T-cell (primary cell): Measurements from ENCODE around the gene SCN5A. TPM values are rescaled to one million over a fixed set of nuclear protein-coding genes. Genes with fewer than 3 reads are reported as not detected.

ENCODE experiments used
- ATAC-seq, 4 experiments: fragments of 200-7000 bp in 3 of 4; fragments of 150-1000 bp in 1 of 4; cut with Tn5 transposase; replicated peaks in 1 of 4; 1 replicate in 3 of 4; 2 replicates in 1 of 4; pipeline ENCODE4 v1.10.0; 2021; ENCODE audit warnings: moderate library complexity in 3 of 4, mild to moderate bottlenecking in 2 of 4, moderate number of reproducible peaks in 1 of 4
- CTCF ChIA-PET, 2 donors: fragments of 300-600 bp; sonication (Branson Sonifier 250); formaldehyde crosslinking; loops; one replicate each; lab custom pipeline; 2022; ENCODE audit warnings: antibody characterized with exemption in 2 of 2; lab: Charles Lee
- POLR2A ChIA-PET, 2 donors: fragments of 300-600 bp; sonication (Branson Sonifier 250); formaldehyde crosslinking; loops; one replicate each; lab custom pipeline; 2022; ENCODE audit warnings: antibody characterized with exemption in 2 of 2; lab: Charles Lee
- DNase-seq, 35 experiments: peaks; one replicate each; pipeline versions ENCODE4 v3.0.0 to v3.0.0-alpha.2; 2013 to 2023
- H3K27ac ChIP-seq: one replicate; pipeline ENCODE4 v1.5.1; 2013; ENCODE audit warnings: low read length
- H3K27me3 ChIP-seq, 2 experiments: replicated peaks in 1 of 2; 1 replicate in 1 of 2; 2 replicates in 1 of 2; pipeline versions ENCODE4 v1.6.1 to v1.7.0; 2013; ENCODE audit warnings: low read length in 1 of 2, mixed read lengths in 1 of 2; ENCODE audit not compliant: control insufficient read depth in 2 of 2, insufficient read depth in 2 of 2; ENCODE audit errors: extremely low read depth in 1 of 2
- H3K36me3 ChIP-seq, 2 donors: 1 replicate in 1 of 2; 2 replicates in 1 of 2; pipeline versions ENCODE4 v1.6.1 to v1.7.0; 2013; ENCODE audit warnings: low read length in 1 of 2; ENCODE audit not compliant: control insufficient read depth in 2 of 2, insufficient read depth in 1 of 2; ENCODE audit errors: extremely low read depth in 1 of 2
- H3K4me1 ChIP-seq, 2 experiments: 1 replicate in 1 of 2; 2 replicates in 1 of 2; pipeline versions ENCODE4 v1.6.1 to v1.7.0; 2013; ENCODE audit warnings: low read length in 2 of 2, mixed read lengths in 1 of 2; ENCODE audit not compliant: insufficient read depth in 2 of 2, control insufficient read depth in 1 of 2; ENCODE audit errors: extremely low read depth in 1 of 2
- H3K4me3 ChIP-seq, 2 donors: 1 replicate in 1 of 2; 2 replicates in 1 of 2; pipeline versions ENCODE4 v1.5.1 to v1.7.0; 2013; ENCODE audit warnings: mild to moderate bottlenecking in 2 of 2, low read length in 1 of 2, moderate library complexity in 1 of 2; ENCODE audit not compliant: control insufficient read depth in 1 of 2; ENCODE audit errors: extremely low read depth in 1 of 2
- H3K9me3 ChIP-seq: 2 replicates; pipeline ENCODE4 v1.7.0; 2013
- H3K27ac Mint-ChIP-seq, 2 donors: one replicate each; pipeline ENCODE4 v1.8.0; 2020 to 2021; ENCODE audit warnings: mild to moderate bottlenecking in 2 of 2, mixed read lengths in 2 of 2
- H3K27me3 Mint-ChIP-seq, 2 donors: one replicate each; pipeline ENCODE4 v1.8.0; 2021 to 2022; ENCODE audit warnings: mixed read lengths in 2 of 2
- H3K36me3 Mint-ChIP-seq: one replicate; pipeline ENCODE4 v1.8.0; 2021; ENCODE audit warnings: mixed read lengths
- H3K4me1 Mint-ChIP-seq, 3 donors: one replicate each; pipeline ENCODE4 v1.8.0; 2020 to 2022; ENCODE audit warnings: mixed read lengths in 3 of 3, mild to moderate bottlenecking in 1 of 3
- H3K4me3 Mint-ChIP-seq, 3 donors: one replicate each; pipeline ENCODE4 v1.8.0; 2020 to 2022; ENCODE audit warnings: mild to moderate bottlenecking in 3 of 3, mixed read lengths in 3 of 3, moderate library complexity in 3 of 3
- H3K9me3 Mint-ChIP-seq, 3 donors: one replicate each; pipeline ENCODE4 v1.8.0; 2020 to 2022; ENCODE audit warnings: mixed read lengths in 3 of 3
- WGBS: methylation state at CpG from one replicate; pipeline ENCODE4 v1.1.5; 2013; ENCODE audit warnings: missing lambda C conversion rate; ENCODE audit not compliant: insufficient coverage; 5-methylcytosine and 5-hydroxymethylcytosine counted together
- total RNA-seq, 35 experiments: library from RNA in 6 of 35; stranded (reverse) in 6 of 35; fragments of 120-200 nt in 1 of 35; gene quantifications; one replicate each; pipeline versions ENCODE4 v1.2.1 to v1.2.4 and lab custom pipeline; 2013 to 2026

The SCN5A gene
- total RNA-seq, 5 donors from 2014 or later (not counting 1 experiment from before 2014, with no cell fraction given), result 0.12 to 0.47 (median 0.23) TPM; not detected in 2

- 83% methylated on average over 1 of the region's 4 CpGs for WGBS
Measured at GRCh38 chr3:38689346-38689745, 39.9 kb upstream of the SCN5A start.

DNA sequence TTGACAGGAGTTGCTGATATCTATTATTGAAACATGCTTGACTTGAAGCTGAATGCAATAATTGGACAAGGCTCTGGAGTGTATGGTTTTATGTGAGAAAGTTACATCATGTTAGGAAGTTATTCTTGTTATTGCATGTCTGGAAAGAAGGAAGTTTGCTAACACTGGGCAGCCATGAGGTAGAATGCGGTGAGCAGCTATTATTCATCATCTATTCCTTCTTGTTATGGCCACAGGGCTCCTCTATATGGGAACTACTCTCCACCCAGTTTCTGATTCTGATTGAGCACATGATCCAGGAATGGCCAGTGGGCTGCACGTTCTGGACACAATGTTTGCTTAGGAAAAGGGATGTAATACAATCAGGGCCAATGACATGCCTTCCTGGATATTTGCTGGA lies 37.8 kb upstream of the SCN5A start:
- ChIA-PET POLR2A (no interaction called here), CTCF (no interaction called here)
- H3K9me3 Mint-ChIP-seq, result no peaks in the 10 kb centered on the region
- Histone ChIP-seq H3K9me3 (no peaks in the 10 kb centered on the region), H3K36me3 (no peaks in the 10 kb centered on the region), H3K27ac (no peak overlapping the region), H3K4me1 (no peaks in the 10 kb centered on the region), H3K4me3 (no peak overlapping the region), H3K27me3 (no peaks in the 10 kb centered on the region)
- H3K36me3 Mint-ChIP-seq, result no peaks in the 10 kb centered on the region
- no peak overlapping the region for H3K27ac Mint-ChIP-seq
- WGBS, result no CpG with 5 or more reads among the region's 2 CpGs
- ATAC-seq, result no peak
- H3K4me3 Mint-ChIP-seq, result no peak overlapping the region
- H3K27me3 Mint-ChIP-seq, result peaks cover 5 to 7% of the 10 kb centered on the region in 2 donors
- no peaks in the 10 kb centered on the region for H3K4me1 Mint-ChIP-seq
- DNase-seq, result no peak

More at GRCh38 chr3:38689346-38689745, 39.9 kb upstream of the SCN5A start:
- Histone ChIP-seq H3K4me1 (no peaks in the 10 kb centered on the region), H3K4me3 (no peak overlapping the region), H3K27ac (no peak overlapping the region), H3K9me3 (no peaks in the 10 kb centered on the region), H3K36me3 (no peaks in the 10 kb centered on the region), H3K27me3 (no peaks in the 10 kb centered on the region)
- Mint-ChIP-seq H3K27ac (no peak overlapping the region), H3K36me3 (no peaks in the 10 kb centered on the region), H3K4me1 (no peaks in the 10 kb centered on the region), H3K4me3 (no peak overlapping the region), H3K9me3 (no peaks in the 10 kb centered on the region), H3K27me3 (peaks cover 5% of the 10 kb centered on the region in 2 donors)
- DNase-seq, result no peak
- ChIA-PET CTCF (no interaction called here), POLR2A (no interaction called here)
- ATAC-seq, result no peak

- Mint-ChIP-seq H3K4me3 (no peak overlapping the region), H3K36me3 (no peaks in the 10 kb centered on the region), H3K4me1 (no peaks in the 10 kb centered on the region), H3K9me3 (no peaks in the 10 kb centered on the region), H3K27ac (no peak overlapping the region), H3K27me3 (peaks cover 13% of the 10 kb centered on the region in 2 donors)
- Histone ChIP-seq H3K4me3 (no peak overlapping the region), H3K27ac (no peak overlapping the region), H3K9me3 (no peaks in the 10 kb centered on the region), H3K4me1 (no peaks in the 10 kb centered on the region), H3K27me3 (peaks cover 2 to 4% of the 10 kb centered on the region in 2 experiments), H3K36me3 (no peaks in the 10 kb centered on the region)
- ChIA-PET CTCF (no interaction called here), POLR2A (no interaction called here)
- DNase-seq (no peak), ATAC-seq (no peak)
- 33% methylated on average over 1 of the region's 5 CpGs for WGBS
Measured at GRCh38 chr3:38684546-38684945, 35.1 kb upstream of the SCN5A start.

- Histone ChIP-seq H3K36me3 (no peaks in the 10 kb centered on the region), H3K4me3 (no peak overlapping the region), H3K4me1 (no peaks in the 10 kb centered on the region), H3K27ac (no peak overlapping the region), H3K9me3 (no peaks in the 10 kb centered on the region), H3K27me3 (peaks cover 0 to 2% of the 10 kb centered on the region in 2 experiments)
- H3K27ac Mint-ChIP-seq, result no peak overlapping the region
- H3K4me3 Mint-ChIP-seq, result no peak overlapping the region
- H3K36me3 Mint-ChIP-seq, result no peaks in the 10 kb centered on the region
- no peaks in the 10 kb centered on the region for H3K4me1 Mint-ChIP-seq
- POLR2A ChIA-PET, result no interaction called here
- no CpG with 5 or more reads among the region's 4 CpGs for WGBS
- no peak for ATAC-seq
- CTCF ChIA-PET, result no interaction called here
- H3K9me3 Mint-ChIP-seq, result no peaks in the 10 kb centered on the region
- no peak for DNase-seq
- H3K27me3 Mint-ChIP-seq, result peaks cover 23 to 25% of the 10 kb centered on the region in 2 donors
Measured at GRCh38 chr3:38669668-38670067, 20.2 kb upstream of the SCN5A start.

- Mint-ChIP-seq H3K27ac (no peak overlapping the region), H3K36me3 (no peaks in the 10 kb centered on the region)
- CTCF ChIA-PET, result no interaction called here
Measured at GRCh38 chr3:38662544-38662943, 13.1 kb upstream of the SCN5A start.

DNA sequence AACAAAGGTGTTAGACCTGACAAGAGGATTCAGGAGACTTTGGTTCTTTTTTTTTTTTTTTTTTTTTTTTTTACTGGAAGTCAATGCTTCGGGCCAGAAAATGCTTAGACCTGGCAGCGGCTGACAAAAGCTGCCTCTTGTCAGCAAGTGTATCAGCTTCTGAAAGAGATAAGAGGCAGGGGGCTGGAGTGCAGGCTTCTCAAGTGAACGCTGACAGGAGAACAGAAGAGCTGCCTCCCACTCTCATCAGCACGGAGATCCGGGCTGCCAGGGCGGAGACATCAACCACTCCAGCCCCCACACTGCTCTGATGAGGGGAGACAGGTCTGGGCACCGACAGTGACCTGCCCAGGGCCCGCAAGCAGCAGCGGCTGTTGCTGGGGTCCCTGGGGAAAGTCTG lies 9.4 kb upstream of the SCN5A start:
- peaks cover 2 to 40% of the 10 kb centered on the region in 2 experiments for H3K27me3 ChIP-seq
- DNase-seq (no peak), ATAC-seq (no peak)
- CTCF ChIA-PET, result interaction anchor here (0.6 to 0.7 kb wide), 4 partner anchors 36 to 685 kb away, joined by 3 to 9 read pairs (median 6); no protein-coding TSS in a partner anchor
- no peak overlapping the region for H3K4me3 Mint-ChIP-seq
- H3K4me3 ChIP-seq, result no peak overlapping the region
- H3K4me1 Mint-ChIP-seq, result peaks cover 0 to 4% (median 0%) of the 10 kb centered on the region in 3 donors
- peaks cover 56 to 62% of the 10 kb centered on the region in 2 donors for H3K27me3 Mint-ChIP-seq
- H3K9me3 ChIP-seq, result no peaks in the 10 kb centered on the region
- no peaks in the 10 kb centered on the region for H3K36me3 ChIP-seq
- no peak overlapping the region for H3K27ac Mint-ChIP-seq
- H3K9me3 Mint-ChIP-seq, result peaks cover 9 to 26% (median 10%) of the 10 kb centered on the region in 3 donors
- no peak overlapping the region for H3K27ac ChIP-seq
- H3K4me1 ChIP-seq, result peaks cover 0 to 3% of the 10 kb centered on the region in 2 experiments
- POLR2A ChIA-PET, result no interaction called here
- 67% methylated on average over 3 of the region's 9 CpGs for WGBS
- H3K36me3 Mint-ChIP-seq, result no peaks in the 10 kb centered on the region

More at GRCh38 chr3:38662544-38662943, 13.1 kb upstream of the SCN5A start:
- POLR2A ChIA-PET, result no interaction called here
- H3K4me3 Mint-ChIP-seq, result no peak overlapping the region
- Histone ChIP-seq H3K9me3 (no peaks in the 10 kb centered on the region), H3K4me3 (no peak overlapping the region), H3K36me3 (no peaks in the 10 kb centered on the region), H3K27me3 (peaks cover 2 to 23% of the 10 kb centered on the region in 2 experiments), H3K4me1 (no peaks in the 10 kb centered on the region), H3K27ac (no peak overlapping the region)
- peaks cover 57 to 60% of the 10 kb centered on the region in 2 donors for H3K27me3 Mint-ChIP-seq
- ATAC-seq (no peak), DNase-seq (no peak)
- no peaks in the 10 kb centered on the region for H3K4me1 Mint-ChIP-seq
- peaks cover 9 to 26% (median 10%) of the 10 kb centered on the region in 3 donors for H3K9me3 Mint-ChIP-seq
- WGBS, result 62% methylated on average over 2 of the region's 4 CpGs
